ENCODE data around the gene NEU1.
"Not testable (repeated sequence)": the region's sequence is repeated elsewhere in the genome, so short reads cannot be mapped to it uniquely, and the experiment has no call there.

The NEU1 gene

GRCh38 chr6:31837369-31838113 lies 25.1 kb downstream of the NEU1 start:
- DNase-seq, result no peak

- no peak for DNase-seq
Measured at GRCh38 chr6:31836474-31837368, 25.9 kb downstream of the NEU1 start.

DNA sequence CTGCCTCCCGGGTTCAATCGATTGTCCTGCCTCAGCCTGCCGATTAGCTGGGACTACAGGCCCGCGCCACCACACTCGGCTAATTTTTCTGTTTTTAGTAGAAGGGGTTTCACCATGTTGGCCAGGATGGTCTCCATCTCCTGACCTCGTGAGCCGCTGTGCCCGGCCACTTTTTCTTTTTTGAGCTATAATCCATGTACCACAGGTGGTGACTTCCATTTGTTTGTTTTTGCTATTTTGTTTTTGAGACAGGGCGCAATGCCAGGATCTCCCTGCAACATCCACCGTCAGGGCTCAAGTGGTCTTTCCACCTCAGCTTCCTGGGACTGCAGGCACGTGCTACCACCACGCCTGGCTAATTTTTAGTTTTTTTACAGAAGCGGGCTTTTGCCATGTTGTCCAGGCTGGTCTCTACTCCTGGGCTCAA lies 26.6 kb downstream of the NEU1 start:
- DNase-seq, result no peak

- DNase-seq, result peak; percentile 85
Measured at GRCh38 chr6:31834367-31835250, 28.0 kb downstream of the NEU1 start.

DNA sequence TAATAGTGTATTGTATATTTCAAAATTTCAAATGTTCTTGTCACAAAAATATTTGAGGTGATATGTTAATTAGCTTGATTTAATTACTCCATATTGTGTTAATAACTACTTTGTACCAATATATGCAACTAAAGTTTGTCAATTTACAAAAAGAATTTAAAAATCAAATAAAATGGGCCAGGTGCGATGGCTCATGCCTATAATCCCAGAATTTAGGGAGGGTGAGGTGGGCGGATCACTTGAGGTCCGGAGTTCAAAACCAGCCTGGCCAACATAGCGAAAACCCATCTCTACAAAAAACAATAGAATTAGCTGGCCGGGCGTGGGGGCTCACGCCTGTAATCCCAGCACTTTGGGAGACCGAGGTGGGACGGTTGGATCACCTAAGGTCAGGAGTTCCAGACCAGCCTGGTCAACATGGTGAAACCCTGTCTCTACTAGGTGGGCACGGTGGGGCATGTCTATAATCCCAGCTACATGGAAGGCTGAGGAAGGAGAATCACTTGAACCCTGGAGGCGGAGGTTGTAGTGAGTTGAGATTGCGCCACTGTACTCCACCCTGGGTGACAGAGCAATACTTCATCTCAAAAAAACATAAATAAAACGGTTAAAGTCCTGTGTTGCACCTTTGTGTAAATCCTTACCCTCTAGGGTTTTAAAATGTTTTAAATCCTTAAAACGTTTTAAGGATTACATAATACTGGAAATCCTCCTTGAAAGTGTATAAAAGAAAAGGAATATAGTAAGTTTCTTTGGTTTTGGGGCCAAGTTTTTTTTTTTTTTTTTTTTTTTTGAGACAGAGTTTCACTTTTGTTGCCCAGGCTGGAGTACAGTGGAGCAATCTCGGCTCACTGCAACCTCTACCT lies 31.0 kb downstream of the NEU1 start:
- no peak for DNase-seq

GRCh38 chr6:31830886-31831335 lies 31.7 kb downstream of the NEU1 start:
- DNase-seq, result no peak

- DNase-seq, result peak; percentile 43
Measured at GRCh38 chr6:31829633-31830283, 32.9 kb downstream of the NEU1 start.

- DNase-seq, result peak; percentile 100
Measured at GRCh38 chr6:31827286-31828079, 35.1 kb downstream of the NEU1 start, which contains the start of gene HSPA1B. HSPA1B (plus strand) TSS chr6:31827738; CDS start chr6:31827951, 213 bp downstream.

GRCh38 chr6:31826793-31827285 lies 35.8 kb downstream of the NEU1 start:
- peak; percentile 60 for DNase-seq

GRCh38 chr6:31825553-31825952 lies 37.1 kb downstream of the NEU1 start:
- no peak for DNase-seq

- not testable (repeated sequence) for DNase-seq
Measured at GRCh38 chr6:31823592-31824196, 38.9 kb downstream of the NEU1 start.

- peak; percentile 36 for DNase-seq
Measured at GRCh38 chr6:31822036-31822821, 40.4 kb downstream of the NEU1 start.

- peak; percentile 36 for DNase-seq
Measured at GRCh38 chr6:31821301-31822035, 41.2 kb downstream of the NEU1 start.

DNA sequence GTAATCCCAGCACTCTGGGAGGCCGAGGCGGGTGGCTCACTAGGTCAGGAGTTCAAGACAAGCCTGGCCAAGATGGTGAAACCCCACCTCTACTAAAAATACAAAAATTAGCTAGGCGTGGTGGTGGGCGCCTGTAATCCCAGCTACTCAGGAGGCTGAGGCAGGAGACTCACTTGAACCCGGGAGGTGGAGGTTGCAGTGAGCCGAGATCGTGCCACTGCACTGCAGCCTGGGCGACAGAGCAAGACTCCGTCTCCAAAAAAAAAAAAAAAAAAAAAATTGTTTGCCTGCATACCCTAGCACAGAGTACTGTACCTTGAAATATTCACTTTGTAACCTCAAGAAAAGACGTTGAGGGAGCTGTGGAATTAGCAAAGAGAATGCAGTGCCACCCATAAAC lies 42.2 kb downstream of the NEU1 start:
- DNase-seq, result not testable (repeated sequence)

GRCh38 chr6:31819871-31820299 lies 42.7 kb downstream of the NEU1 start:
- DNase-seq, result no peak

DNA sequence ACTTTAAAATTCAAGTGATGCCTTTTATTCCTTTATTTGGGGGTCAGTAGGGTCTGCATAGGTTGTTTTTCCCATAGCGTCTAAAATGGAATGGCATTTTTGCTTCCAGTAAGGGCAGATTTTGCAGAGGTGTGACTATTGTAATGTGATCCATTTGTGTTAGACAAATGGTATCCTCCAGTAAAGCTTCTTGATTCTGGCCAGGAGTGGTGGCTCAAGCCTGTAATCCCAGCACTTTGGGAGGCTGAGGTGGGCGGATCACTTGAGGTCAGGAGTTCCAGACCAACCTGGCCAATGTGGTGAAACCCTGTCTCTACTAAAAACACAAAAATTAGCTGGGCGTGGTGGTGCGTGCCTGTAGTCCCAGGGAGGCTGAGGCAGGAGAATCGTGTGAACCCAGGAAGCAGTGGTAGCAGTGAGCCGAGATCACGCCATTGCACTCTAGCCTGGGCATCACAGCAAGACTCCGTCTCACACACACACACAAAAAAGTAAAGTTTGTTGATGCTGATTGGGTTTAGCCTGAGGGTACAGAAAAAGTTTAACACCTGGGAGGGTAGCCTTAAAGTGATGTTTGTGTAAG lies 44.6 kb downstream of the NEU1 start:
- not testable (repeated sequence) for DNase-seq

DNA sequence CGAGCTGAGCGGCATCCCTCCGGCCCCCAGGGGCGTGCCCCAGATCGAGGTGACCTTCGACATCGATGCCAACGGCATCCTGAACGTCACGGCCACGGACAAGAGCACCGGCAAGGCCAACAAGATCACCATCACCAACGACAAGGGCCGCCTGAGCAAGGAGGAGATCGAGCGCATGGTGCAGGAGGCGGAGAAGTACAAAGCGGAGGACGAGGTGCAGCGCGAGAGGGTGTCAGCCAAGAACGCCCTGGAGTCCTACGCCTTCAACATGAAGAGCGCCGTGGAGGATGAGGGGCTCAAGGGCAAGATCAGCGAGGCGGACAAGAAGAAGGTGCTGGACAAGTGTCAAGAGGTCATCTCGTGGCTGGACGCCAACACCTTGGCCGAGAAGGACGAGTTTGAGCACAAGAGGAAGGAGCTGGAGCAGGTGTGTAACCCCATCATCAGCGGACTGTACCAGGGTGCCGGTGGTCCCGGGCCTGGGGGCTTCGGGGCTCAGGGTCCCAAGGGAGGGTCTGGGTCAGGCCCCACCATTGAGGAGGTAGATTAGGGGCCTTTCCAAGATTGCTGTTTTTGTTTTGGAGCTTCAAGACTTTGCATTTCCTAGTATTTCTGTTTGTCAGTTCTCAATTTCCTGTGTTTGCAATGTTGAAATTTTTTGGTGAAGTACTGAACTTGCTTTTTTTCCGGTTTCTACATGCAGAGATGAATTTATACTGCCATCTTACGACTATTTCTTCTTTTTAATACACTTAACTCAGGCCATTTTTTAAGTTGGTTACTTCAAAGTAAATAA lies 45.3 kb downstream of the NEU1 start:
- not testable (repeated sequence) for DNase-seq

All from COR-L47 (cell line).